ENCODE data around the gene URGCP. TPM values are rescaled to one million over a fixed set of nuclear protein-coding genes. Genes with fewer than 3 reads are reported as not detected.

URGCP gene
- total RNA-seq, 1 experiment from 2014 or later, result 30.7 TPM

DNA sequence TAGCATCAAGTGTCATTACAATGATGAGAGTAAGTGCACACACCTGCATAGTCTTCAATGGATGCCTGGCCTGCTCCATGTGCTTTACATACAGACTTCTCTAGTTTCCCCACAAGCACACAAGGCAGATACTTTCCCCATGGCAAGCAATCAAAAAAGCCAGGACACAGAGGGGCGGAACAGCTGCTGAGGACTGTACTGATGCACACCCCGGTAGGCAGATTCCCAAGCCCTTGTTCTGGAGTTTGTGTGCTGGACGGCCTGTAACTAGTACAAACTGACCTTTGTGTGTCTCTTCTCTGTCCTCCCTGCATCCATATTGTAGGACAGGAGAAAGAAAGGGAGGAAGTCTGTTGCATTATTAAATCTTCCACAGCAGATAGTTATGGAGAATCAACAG is 45.6 kb upstream of the URGCP start:
- no peak for DNase-seq
- WGBS (ENCODE audit: extremely low coverage, insufficient read length, low lambda C conversion rate), result no CpG with 5 or more reads among the region's 3 CpGs
- H4K5ac ChIP-seq (ENCODE audit: insufficient read length, low read depth, low read length), result no peak overlapping the region
- no peaks in the 10 kb centered on the region for H3K79me1 ChIP-seq (ENCODE audit: insufficient read depth, low read depth, low read length, poor library complexity, severe bottlenecking)
- no peak overlapping the region for H2BK12ac ChIP-seq (ENCODE audit: insufficient read length, low read depth, low read length)
- H4K8ac ChIP-seq (replicated peaks; ENCODE audit: insufficient read length, low read depth, low read length), result no peak overlapping the region
- H3K23me2 ChIP-seq (ENCODE audit: insufficient read length, low read depth, low read length, poor library complexity, severe bottlenecking), result no peaks in the 10 kb centered on the region
- no peak overlapping the region for H3K56ac ChIP-seq (ENCODE audit: insufficient read length, low read depth, low read length)
- H3K9me3 ChIP-seq (ENCODE audit: control insufficient read depth, low read depth, low read length), result no peaks in the 10 kb centered on the region
- H2BK5ac ChIP-seq (ENCODE audit: insufficient read length, low read length), result no peak overlapping the region
- H3K27ac ChIP-seq (ENCODE audit: insufficient read length, low read depth, low read length), result no peak overlapping the region
- no peak overlapping the region for H3K4ac ChIP-seq (ENCODE audit: low read depth, low read length)
- Mint-ChIP-seq H3K27me3 (ENCODE audit: low read depth) (no peaks in the 10 kb centered on the region), H3K4me1 (peaks cover 4 to 10% of the 10 kb centered on the region in 2 experiments; a peak in 3 of 4 replicates), H3K36me3 (ENCODE audit: insufficient read depth in 1 of 3, low read depth in 3 of 3) (peaks cover 0 to 5% (median 0%) of the 10 kb centered on the region in 3 experiments; a peak in 1 of 7 replicates), H3K9me3 (no peaks in the 10 kb centered on the region), H3K27ac (peak overlapping the region in 1 of 3 experiments; percentile 47; a peak in 1 of 7 replicates), H3K4me3 (no peak overlapping the region)
- H4K91ac ChIP-seq (ENCODE audit: insufficient read length, low read depth, low read length), result no peak overlapping the region
- no peak overlapping the region for H2BK15ac ChIP-seq (ENCODE audit: low read depth, low read length)
- H2AFZ ChIP-seq (ENCODE audit: low read length), result no peak overlapping the region
- H4K20me1 ChIP-seq (ENCODE audit: control insufficient read depth, insufficient read depth, insufficient read length), result no peaks in the 10 kb centered on the region
- no peak overlapping the region for H2BK20ac ChIP-seq (ENCODE audit: low read depth, low read length, poor library complexity, severe bottlenecking)
- H3K79me2 ChIP-seq (ENCODE audit: insufficient read depth, low read length), result no peaks in the 10 kb centered on the region
- TF ChIP-seq, protein P1, sequence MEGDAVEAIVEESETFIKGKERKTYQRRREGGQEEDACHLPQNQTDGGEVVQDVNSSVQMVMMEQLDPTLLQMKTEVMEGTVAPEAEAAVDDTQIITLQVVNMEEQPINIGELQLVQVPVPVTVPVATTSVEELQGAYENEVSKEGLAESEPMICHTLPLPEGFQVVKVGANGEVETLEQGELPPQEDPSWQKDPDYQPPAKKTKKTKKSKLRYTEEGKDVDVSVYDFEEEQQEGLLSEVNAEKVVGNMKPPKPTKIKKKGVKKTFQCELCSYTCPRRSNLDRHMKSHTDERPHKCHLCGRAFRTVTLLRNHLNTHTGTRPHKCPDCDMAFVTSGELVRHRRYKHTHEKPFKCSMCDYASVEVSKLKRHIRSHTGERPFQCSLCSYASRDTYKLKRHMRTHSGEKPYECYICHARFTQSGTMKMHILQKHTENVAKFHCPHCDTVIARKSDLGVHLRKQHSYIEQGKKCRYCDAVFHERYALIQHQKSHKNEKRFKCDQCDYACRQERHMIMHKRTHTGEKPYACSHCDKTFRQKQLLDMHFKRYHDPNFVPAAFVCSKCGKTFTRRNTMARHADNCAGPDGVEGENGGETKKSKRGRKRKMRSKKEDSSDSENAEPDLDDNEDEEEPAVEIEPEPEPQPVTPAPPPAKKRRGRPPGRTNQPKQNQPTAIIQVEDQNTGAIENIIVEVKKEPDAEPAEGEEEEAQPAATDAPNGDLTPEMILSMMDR (conservative IDR thresholded peaks at IDR 0.05), result no peak
- no peak overlapping the region for H3K4me2 ChIP-seq (ENCODE audit: insufficient read depth, insufficient read length, low read length)
- H3K4me1 ChIP-seq (ENCODE audit: insufficient read depth, low read length), result peaks cover 4% of the 10 kb centered on the region; the same call in 1 of the 2 replicates
- H3K18ac ChIP-seq (ENCODE audit: insufficient read length, low read depth, low read length), result no peak overlapping the region
- no peak overlapping the region for H3K14ac ChIP-seq (ENCODE audit: insufficient read depth, low read length)
- H3K23ac ChIP-seq (ENCODE audit: insufficient read length, low read depth, low read length), result no peak overlapping the region
- H3T11ph ChIP-seq (ENCODE audit: low read length), result no peak overlapping the region
- no peak overlapping the region for H2AK5ac ChIP-seq (ENCODE audit: insufficient read length, low read length)
- H3K9ac ChIP-seq (ENCODE audit: extremely low read depth, insufficient read length, low read length), result no peak overlapping the region
- H3K27me3 ChIP-seq (ENCODE audit: insufficient read depth, low read length), result no peaks in the 10 kb centered on the region
- no peak overlapping the region for H2BK120ac ChIP-seq (ENCODE audit: low read depth, low read length, poor library complexity, severe bottlenecking)

Measured in H9 (cell line).